Stomach (tissue), 19 donors: ENCODE measurements around the gene BLTP1. TPM values are rescaled to one million over a fixed set of nuclear protein-coding genes. Genes with fewer than 3 reads are reported as not detected.
"Not testable (repeated sequence)": the region's sequence is repeated elsewhere in the genome, so short reads cannot be mapped to it uniquely, and the experiment has no call there.

Experiments used
- DNase-seq, 2 donors: peaks; one replicate each; pipeline versions ENCODE4 v3.0.0 to v3.0.0-alpha.2; 2013 to 2019
- H3K27ac ChIP-seq, 5 donors: fragments of 200-600 bp in 4 of 5; sonication (generic) in 4 of 5; one replicate each; pipeline ENCODE4 v1.5.1; 2013 to 2019; ENCODE audit warnings: mild to moderate bottlenecking in 1 of 5, moderate library complexity in 1 of 5
- H3K27me3 ChIP-seq, 3 donors: fragments of 200-600 bp; sonication (generic); one replicate each; pipeline ENCODE4 v1.5.1; 2017 to 2019; ENCODE audit warnings: mixed run types in 1 of 3
- H3K36me3 ChIP-seq, 4 donors: fragments of 200-600 bp; sonication (generic); 1 replicate in 3 of 4; 2 replicates in 1 of 4; pipeline ENCODE4 v1.5.1; 2016 to 2019
- H3K4me1 ChIP-seq, 4 donors: fragments of 200-600 bp; sonication (generic); one replicate each; pipeline ENCODE4 v1.5.1; 2016 to 2019
- H3K4me3 ChIP-seq, 4 donors: fragments of 200-600 bp; sonication (generic) in 3 of 4; one replicate each; pipeline ENCODE4 v1.5.1; 2016 to 2019; ENCODE audit warnings: mild to moderate bottlenecking in 1 of 4
- H3K9me3 ChIP-seq, 4 donors: fragments of 200-600 bp; sonication (generic); one replicate each; pipeline ENCODE4 v1.5.1; 2016 to 2019
- EP300 ChIP-seq: sonication (generic); formaldehyde crosslinking; IDR thresholded peaks from one replicate; pipeline ENCODE4 v1.6.1; 2017; ENCODE audit warnings: antibody characterized with exemption
- POLR2A ChIP-seq, 4 donors: fragments of 450-650 bp; IDR thresholded peaks; one replicate each; pipeline ENCODE4 v1.6.1; 2016; ENCODE audit warnings: antibody characterized with exemption in 4 of 4, control low read depth in 2 of 4, mild to moderate bottlenecking in 1 of 4, moderate library complexity in 1 of 4
- POLR2AphosphoS5 ChIP-seq, 3 donors: sonication (generic); formaldehyde crosslinking; IDR thresholded peaks; one replicate each; pipeline ENCODE4 v1.6.1; 2016; ENCODE audit warnings: antibody characterized with exemption in 3 of 3
- WGBS, 5 donors: extraction: QIAGEN DNeasy Blood & Tissue Kit in 3 of 5; methylation state at CpG; one replicate each; pipeline versions ENCODE4 v1.1.5 to v1.1.7; 2013 to 2018; 5-methylcytosine and 5-hydroxymethylcytosine counted together
- intact Hi-C: fragments of 100-400 bp; cut with DNase I; formaldehyde crosslinking; loops from one replicate; pipeline ENCODE4 v1.15.1; 2023; ENCODE audit warnings: low total_unique reads
- long read RNA-seq, 10 donors: transcript quantifications; one replicate each; lab custom pipeline, GENCODE V29; 2026
- polyA plus RNA-seq, 3 donors: library from polyadenylated mRNA; stranded (reverse); fragments of 200-250 nt; gene quantifications; one replicate each; pipeline ENCODE4 v1.2.3, GENCODE V29; 2013
- total RNA-seq, 5 donors: library from RNA; depleted of rRNA; stranded (reverse); fragments of >200 nt; gene quantifications; one replicate each; pipeline versions ENCODE4 v1.1.0 to v1.2.3, GENCODE V29; 2014 to 2016
- TF ChIP-seq, protein P1 (sequence below), 7 experiments: fragments of 450-650 bp in 4 of 7; fragments of 200-600 bp in 3 of 7; sonication (generic) in 3 of 7; IDR thresholded peaks; one replicate each; pipeline ENCODE4 v1.5.1; 2016 to 2019; ENCODE audit warnings: antibody characterized with exemption in 7 of 7, control low read depth in 2 of 7, mild to moderate bottlenecking in 1 of 7
- donor health status: healthy with polysubstance abuse.
- donor health status: Bipolar disorder and iron deficiency.
- donor health status: healthy.

BLTP1 gene, protein sequence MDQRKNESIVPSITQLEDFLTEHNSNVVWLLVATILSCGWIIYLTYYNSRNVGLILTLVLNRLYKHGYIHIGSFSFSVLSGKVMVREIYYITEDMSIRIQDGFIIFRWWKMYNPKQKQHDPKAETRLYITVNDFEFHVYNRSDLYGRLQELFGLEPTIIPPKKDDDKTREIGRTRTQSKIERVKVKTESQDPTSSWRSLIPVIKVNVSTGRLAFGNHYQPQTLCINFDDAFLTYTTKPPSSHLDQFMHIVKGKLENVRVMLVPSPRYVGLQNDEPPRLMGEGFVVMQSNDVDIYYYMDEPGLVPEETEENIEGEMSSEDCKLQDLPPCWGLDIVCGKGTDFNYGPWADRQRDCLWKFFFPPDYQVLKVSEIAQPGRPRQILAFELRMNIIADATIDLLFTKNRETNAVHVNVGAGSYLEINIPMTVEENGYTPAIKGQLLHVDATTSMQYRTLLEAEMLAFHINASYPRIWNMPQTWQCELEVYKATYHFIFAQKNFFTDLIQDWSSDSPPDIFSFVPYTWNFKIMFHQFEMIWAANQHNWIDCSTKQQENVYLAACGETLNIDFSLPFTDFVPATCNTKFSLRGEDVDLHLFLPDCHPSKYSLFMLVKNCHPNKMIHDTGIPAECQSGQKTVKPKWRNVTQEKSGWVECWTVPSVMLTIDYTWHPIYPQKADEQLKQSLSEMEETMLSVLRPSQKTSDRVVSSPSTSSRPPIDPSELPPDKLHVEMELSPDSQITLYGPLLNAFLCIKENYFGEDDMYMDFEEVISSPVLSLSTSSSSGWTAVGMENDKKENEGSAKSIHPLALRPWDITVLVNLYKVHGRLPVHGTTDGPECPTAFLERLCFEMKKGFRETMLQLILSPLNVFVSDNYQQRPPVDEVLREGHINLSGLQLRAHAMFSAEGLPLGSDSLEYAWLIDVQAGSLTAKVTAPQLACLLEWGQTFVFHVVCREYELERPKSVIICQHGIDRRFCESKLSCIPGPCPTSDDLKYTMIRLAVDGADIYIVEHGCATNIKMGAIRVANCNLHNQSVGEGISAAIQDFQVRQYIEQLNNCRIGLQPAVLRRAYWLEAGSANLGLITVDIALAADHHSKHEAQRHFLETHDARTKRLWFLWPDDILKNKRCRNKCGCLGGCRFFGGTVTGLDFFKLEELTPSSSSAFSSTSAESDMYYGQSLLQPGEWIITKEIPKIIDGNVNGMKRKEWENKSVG (N-terminal part only)
- total RNA-seq (100 to 1,000 TPM in 3 of 5 donors, 10 to 100 TPM in 2; 53.9 to 176 (median 102) TPM), polyA plus RNA-seq (10 to 100 TPM in 1 of 3 donors, 1 to 10 TPM in 2; 3.0 to 17.4 (median 7.5) TPM)
- long read RNA-seq, donor 1: 0 reads
- long read RNA-seq, donor 2, partial matches to known transcripts: 5 of 5 reads
- long read RNA-seq, donor 2, other reads (novel, unspliced or antisense): 0 of 5 reads
- long read RNA-seq, donor 3: 0 reads
- long read RNA-seq, donor 4, partial matches to known transcripts: 0 of 1 reads
- long read RNA-seq, donor 4, other reads (novel, unspliced or antisense): 0 of 1 reads
- long read RNA-seq, donor 5, partial matches to known transcripts: 13 of 14 reads
- long read RNA-seq, donor 5, other reads (novel, unspliced or antisense): 0 of 14 reads
- long read RNA-seq, donor 6, partial matches to known transcripts: 0 of 1 reads
- long read RNA-seq, donor 6, other reads (novel, unspliced or antisense): 0 of 1 reads
- long read RNA-seq, donor 7: 0 reads
- long read RNA-seq, donor 8, partial matches to known transcripts: 15 of 16 reads
- long read RNA-seq, donor 8, other reads (novel, unspliced or antisense): 0 of 16 reads
- long read RNA-seq, donor 9, partial matches to known transcripts: 13 of 13 reads
- long read RNA-seq, donor 9, other reads (novel, unspliced or antisense): 0 of 13 reads
- long read RNA-seq, donor 10, partial matches to known transcripts: 7 of 7 reads
- long read RNA-seq, donor 10, other reads (novel, unspliced or antisense): 0 of 7 reads

DNA sequence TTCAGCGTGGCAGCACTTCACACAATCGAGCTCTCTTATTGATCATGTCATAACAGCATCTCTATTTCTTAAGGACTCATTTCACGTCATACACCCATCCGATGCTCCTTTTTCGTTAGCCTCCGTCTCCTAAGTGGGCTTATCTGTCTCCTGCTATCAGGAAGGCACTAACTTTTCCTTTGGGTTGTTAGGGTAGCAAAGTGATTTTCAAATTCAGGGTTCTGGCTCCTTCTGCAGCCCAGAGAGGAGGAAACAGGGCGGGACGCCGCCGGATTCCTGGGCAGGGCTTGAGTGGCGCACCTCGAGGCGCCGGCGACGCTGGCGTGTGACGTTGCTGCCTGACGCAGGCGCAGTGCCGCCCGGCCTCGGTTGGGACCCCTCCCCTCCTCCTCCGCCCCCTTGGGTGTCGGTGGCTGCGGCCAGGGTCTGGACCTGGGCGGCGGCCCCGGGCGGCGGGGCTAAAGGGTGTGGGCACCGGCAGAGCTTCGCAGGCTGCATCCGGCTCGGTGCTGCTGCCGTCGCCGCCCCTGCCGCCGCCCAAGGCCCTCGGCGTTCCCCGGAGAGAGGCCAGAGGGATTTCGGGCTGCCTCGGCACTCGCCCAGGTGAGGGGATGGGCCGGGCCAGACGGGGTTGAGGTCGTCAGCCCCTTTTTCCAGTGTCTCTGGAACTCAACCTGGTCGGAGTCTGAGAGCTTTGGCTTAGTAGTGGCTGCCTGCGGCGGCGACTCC is at the start of gene BLTP1:
Gene BLTP1 (plus strand): TSS at position 350 of the 729 bp plus-strand sequence. CDS start 18,317 bp downstream, outside the sequence.
- Histone ChIP-seq H3K9me3 (no peaks in the 10 kb centered on the region), H3K27me3 (no peaks in the 10 kb centered on the region), H3K4me1 (peaks cover 11 to 52% (median 30%) of the 10 kb centered on the region in 4 donors), H3K27ac (peak within 1 kb of the TSS; percentile 82 to 98 (median 94)), H3K4me3 (peak within 1 kb of the TSS; percentile 78 to 95 (median 84)), H3K36me3 (peaks cover 0 to 25% (median 15%) of the 10 kb centered on the region in 4 donors)
- 0% methylated on average over 11 to 53 of the region's 53 CpGs for WGBS, 5 donors
- TF ChIP-seq POLR2A (IDR thresholded peaks at IDR 0.05) (no peak), POLR2AphosphoS5 (IDR thresholded peaks at IDR 0.05) (peak; percentile 72 to 89 (median 89))
- intact Hi-C loops: no loop called here
- peak; percentile 90 to 98 for DNase-seq

DNA sequence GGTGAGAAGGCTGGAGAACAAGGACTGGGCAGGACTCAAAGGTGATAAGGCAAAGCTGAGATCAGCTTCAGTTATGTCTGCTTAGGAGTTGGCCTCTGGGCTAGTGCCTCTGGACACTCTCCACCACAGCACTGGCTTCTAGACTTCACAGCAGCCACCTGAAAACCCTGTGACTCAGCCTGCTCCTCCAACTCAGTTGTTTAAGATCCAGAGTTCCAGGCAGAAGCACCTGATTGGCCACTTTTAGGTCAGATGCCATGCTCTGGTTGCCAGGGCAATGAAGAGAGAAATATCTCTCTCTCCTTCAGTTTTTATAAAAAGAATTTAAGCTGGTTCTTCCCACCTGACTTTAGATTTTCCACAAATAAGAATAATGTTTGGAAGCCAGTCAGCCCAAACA is 47.9 kb upstream of the BLTP1 start:
- Histone ChIP-seq H3K4me3 (no peak overlapping the region), H3K4me1 (no peaks in the 10 kb centered on the region), H3K36me3 (no peaks in the 10 kb centered on the region), H3K27ac (no peak overlapping the region), H3K9me3 (no peaks in the 10 kb centered on the region), H3K27me3 (no peaks in the 10 kb centered on the region)
- TF ChIP-seq POLR2AphosphoS5 (IDR thresholded peaks at IDR 0.05) (no peak), POLR2A (IDR thresholded peaks at IDR 0.05) (no peak)
- TF ChIP-seq, protein P1, sequence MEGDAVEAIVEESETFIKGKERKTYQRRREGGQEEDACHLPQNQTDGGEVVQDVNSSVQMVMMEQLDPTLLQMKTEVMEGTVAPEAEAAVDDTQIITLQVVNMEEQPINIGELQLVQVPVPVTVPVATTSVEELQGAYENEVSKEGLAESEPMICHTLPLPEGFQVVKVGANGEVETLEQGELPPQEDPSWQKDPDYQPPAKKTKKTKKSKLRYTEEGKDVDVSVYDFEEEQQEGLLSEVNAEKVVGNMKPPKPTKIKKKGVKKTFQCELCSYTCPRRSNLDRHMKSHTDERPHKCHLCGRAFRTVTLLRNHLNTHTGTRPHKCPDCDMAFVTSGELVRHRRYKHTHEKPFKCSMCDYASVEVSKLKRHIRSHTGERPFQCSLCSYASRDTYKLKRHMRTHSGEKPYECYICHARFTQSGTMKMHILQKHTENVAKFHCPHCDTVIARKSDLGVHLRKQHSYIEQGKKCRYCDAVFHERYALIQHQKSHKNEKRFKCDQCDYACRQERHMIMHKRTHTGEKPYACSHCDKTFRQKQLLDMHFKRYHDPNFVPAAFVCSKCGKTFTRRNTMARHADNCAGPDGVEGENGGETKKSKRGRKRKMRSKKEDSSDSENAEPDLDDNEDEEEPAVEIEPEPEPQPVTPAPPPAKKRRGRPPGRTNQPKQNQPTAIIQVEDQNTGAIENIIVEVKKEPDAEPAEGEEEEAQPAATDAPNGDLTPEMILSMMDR (IDR thresholded peaks at IDR 0.05): no peak
- no peak for DNase-seq
- intact Hi-C loops: no loop called here

DNA sequence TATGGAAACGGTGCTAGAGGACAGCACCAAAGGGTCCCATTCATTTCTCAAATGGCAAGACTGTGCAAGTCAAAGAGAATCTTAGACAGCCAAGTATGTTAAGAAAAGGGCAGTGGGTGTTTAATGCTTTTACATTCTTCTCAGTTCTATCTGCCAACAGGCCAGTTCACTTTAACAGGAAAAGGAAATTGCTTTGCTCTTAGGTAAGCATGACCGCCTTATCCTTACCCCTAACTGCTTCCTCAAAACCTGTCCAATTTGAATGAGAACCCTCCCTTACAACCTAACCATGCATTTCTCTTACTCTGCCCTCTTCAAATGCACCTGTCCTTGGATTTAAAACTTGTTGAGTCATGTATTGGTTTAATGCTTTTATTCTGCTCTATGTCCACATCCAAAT is 44.5 kb upstream of the BLTP1 start:
- DNase-seq: no peak

DNA sequence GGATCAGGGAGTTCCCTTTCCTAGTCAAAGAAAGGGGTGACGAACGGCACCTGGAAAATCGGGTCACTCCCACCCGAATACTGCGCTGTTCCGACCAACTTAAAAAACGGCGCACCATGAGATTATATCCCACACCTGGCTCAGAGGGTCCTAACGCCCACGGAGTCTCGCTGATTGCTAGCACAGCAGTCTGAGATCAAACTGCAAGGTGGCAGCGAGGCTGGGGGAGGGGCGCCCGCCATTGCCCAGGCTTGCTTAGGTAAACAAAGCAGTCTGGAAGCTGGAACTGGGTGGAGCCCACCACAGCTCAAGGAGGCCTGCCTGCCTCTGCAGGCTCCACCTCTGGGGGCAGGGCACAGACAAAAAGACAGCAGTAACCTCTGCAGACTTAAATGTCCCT is 41.8 kb upstream of the BLTP1 start:
- 84 to 94% (median 87%) methylated on average over 11 to 14 of the region's 14 CpGs for WGBS, 5 donors
- H3K27me3 ChIP-seq, intact Hi-C loops, H3K4me1 ChIP-seq, H3K9me3 ChIP-seq, H3K4me3 ChIP-seq, H3K27ac ChIP-seq, DNase-seq, H3K36me3 ChIP-seq: not testable (repeated sequence)

More for the DNA sequence above, 44.5 kb upstream of the BLTP1 start:
- no peaks in the 10 kb centered on the region for H3K4me1 ChIP-seq
- no peak overlapping the region for H3K27ac ChIP-seq
- H3K4me3 ChIP-seq: no peak overlapping the region
- TF ChIP-seq POLR2A (IDR thresholded peaks at IDR 0.05): no peak
- TF ChIP-seq, protein P1 (IDR thresholded peaks at IDR 0.05): no peak
- TF ChIP-seq POLR2AphosphoS5 (IDR thresholded peaks at IDR 0.05): no peak
- no peak for TF ChIP-seq EP300
- H3K27me3 ChIP-seq: no peaks in the 10 kb centered on the region
- whole genome bisulfite sequencing, 5 donors: 73 to 79% (median 78%) methylated on average over 2 of the region's 2 CpGs
- no peaks in the 10 kb centered on the region for H3K36me3 ChIP-seq
- intact Hi-C loops: no loop called here
- H3K9me3 ChIP-seq: no peaks in the 10 kb centered on the region
